ENCODE results near the gene LINS1. TPM values are rescaled to one million over a fixed set of nuclear protein-coding genes. Genes with fewer than 3 reads are reported as not detected.

The LINS1 gene
- total and polyA plus RNA-seq, 2 of the 8 experiments (the other 6 are each of a cell fraction or from before 2014, with no cell fraction given), result 4.2 to 8.1 TPM

- TF ChIP-seq E2F6 (IDR thresholded peaks at IDR 0.05) (no peak), SIRT6 (IDR thresholded peaks at IDR 0.05; ENCODE audit: low read length) (no peak), USF2 (IDR thresholded peaks at IDR 0.05; ENCODE audit: low read length) (no peak), FOSL1 (IDR thresholded peaks at IDR 0.05; ENCODE audit: insufficient read depth, low read depth, low read length) (no peak), ZNF274 (IDR thresholded peaks at IDR 0.05; ENCODE audit: borderline replicate concordance, extremely low read depth, low read length) (no peak)
Measured at GRCh38 chr15:100645671-100646070, 43.7 kb upstream of the LINS1 start (continued).

Data from H1 (cell line).